GM12874 (cell line): Measurements from ENCODE around the gene SLC44A1.

Source experiments
- TF ChIP-seq, protein P1 (sequence below): IDR thresholded peaks from 2 replicates; pipeline ENCODE4 v1.5.1; 2011; ENCODE audit warnings: low read depth, mild to moderate bottlenecking, control low read depth, low read length, moderate library complexity; ENCODE audit not compliant: insufficient read depth

The SLC44A1 gene

DNA sequence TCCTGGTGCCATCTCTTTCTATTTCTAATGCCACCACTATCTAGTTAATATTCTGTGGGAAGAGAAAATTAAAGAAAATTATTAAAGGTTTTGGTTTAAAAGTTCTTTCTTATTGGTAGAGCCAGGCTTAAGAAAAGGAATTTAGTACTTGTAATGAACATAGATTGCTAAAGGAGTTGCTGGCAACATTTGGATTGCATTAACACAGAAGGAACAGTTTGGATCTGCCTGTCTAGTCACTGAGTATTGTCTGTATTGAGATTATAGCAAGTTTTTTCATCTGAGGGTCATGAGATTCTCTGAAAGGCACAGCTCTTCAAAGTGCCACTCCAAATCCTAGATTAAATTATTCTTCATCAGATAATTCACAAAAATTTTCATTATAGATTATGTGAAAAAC, 235.4 kb downstream of the SLC44A1 start:
- TF ChIP-seq, protein P1, sequence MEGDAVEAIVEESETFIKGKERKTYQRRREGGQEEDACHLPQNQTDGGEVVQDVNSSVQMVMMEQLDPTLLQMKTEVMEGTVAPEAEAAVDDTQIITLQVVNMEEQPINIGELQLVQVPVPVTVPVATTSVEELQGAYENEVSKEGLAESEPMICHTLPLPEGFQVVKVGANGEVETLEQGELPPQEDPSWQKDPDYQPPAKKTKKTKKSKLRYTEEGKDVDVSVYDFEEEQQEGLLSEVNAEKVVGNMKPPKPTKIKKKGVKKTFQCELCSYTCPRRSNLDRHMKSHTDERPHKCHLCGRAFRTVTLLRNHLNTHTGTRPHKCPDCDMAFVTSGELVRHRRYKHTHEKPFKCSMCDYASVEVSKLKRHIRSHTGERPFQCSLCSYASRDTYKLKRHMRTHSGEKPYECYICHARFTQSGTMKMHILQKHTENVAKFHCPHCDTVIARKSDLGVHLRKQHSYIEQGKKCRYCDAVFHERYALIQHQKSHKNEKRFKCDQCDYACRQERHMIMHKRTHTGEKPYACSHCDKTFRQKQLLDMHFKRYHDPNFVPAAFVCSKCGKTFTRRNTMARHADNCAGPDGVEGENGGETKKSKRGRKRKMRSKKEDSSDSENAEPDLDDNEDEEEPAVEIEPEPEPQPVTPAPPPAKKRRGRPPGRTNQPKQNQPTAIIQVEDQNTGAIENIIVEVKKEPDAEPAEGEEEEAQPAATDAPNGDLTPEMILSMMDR, result no peak

DNA sequence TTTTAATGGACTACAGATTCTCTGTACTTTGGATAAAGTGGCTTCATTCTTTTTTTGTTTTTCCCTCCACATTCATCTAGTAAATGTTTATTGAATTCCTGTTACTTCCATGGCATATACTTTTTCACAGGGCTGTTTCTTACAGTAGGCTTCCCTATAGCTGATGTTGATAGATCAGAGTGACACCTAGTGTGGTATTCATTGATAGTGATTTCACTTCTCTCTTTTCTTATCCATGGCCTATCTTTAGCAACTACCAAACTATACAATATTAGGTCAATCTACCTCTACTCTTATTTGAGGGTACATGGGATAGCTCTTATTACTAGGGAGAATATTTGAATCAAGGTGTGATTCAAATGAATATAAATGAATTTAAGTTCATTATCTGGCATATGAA, 239.2 kb downstream of the SLC44A1 start:
- TF ChIP-seq, protein P1, result no peak

GRCh38 chr9:105484226-105484625, 239.8 kb downstream of the SLC44A1 start:
- TF ChIP-seq, protein P1, result no peak

DNA sequence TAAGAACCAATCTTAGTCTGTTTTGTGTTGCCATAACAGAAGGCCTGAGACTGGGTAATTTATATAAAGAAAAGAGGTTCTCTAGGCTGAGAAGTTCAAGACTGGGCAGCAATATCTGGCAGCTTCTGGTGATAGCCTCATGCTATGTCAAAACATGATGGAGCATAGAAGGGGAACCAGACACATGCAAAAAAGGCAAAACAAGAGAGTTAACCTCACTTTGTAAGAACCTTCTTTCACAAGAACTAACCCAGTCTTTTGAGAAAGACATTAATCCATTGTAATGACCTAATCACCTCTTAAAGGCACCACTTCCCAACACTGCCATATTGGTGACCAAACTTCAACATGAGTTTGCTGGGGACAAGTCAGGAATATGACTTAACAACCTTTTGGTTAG, 240.7 kb downstream of the SLC44A1 start:
- TF ChIP-seq, protein P1, result no peak
